NCI-H2196 treated with DMSO at 0.1 percent for 48 hours (cell line): ENCODE results near the gene TRPV5.

Experiments
- DNase-seq: peaks from one replicate; lab custom pipeline; 2025; ENCODE audit not compliant: unreplicated experiment; lab: John Stamatoyannopoulos, UW

Gene TRPV5

DNA sequence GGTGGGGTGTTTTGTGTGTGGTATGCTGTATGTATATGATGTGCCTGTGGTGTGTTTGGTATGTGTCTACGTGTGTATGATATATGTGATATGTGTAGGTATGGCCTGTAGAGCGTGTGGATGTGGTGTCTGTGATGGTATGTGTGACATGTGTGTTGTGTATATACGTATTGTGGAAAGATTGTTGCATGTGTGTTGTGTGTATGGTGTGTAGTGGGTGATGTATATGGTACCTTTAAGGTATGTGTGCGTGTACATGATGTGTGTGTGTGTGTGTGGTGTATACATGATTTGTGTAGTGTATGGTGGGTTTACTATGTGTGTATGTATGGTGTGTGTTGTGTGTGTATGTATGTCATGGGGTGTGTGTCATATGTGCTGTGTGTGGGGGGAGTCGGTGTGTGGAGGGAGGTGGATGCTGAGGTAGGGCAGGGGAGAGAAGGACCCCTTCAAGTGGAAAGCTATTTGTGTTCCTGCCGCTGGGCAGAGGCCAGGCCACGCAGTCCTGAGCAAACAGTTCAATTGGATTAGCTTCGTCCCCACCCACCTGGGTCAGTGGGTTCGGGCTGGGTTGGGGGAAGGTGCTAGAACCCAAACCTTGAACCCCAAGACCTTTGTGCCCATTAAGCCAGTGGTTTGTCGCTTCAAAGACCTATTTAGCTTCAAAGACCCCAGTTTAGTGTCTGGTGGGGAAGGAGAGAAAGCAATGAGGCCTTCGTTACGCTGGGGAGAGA is 46.1 kb downstream of the TRPV5 start:
- no peak for DNase-seq

DNA sequence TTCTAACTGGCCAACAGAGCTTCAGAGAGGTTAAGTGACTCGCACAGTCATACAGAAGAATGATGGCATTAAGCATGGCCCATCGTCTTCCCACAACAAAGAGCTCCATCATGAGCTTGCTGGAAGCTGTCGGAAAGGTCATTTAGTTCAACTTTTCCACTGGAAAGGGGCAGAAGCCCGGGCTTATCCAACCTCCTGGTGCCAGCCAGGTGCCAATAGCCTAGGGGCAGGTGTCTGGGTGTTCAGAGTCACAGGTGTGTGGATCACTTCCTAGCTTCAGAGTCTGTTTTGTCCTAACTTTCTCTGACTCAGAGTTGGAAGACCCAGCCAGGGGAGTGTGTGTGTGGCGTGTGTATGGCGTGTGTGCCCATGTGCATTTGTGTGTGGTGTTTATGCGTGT is 46.7 kb downstream of the TRPV5 start:
- DNase-seq: no peak

DNA sequence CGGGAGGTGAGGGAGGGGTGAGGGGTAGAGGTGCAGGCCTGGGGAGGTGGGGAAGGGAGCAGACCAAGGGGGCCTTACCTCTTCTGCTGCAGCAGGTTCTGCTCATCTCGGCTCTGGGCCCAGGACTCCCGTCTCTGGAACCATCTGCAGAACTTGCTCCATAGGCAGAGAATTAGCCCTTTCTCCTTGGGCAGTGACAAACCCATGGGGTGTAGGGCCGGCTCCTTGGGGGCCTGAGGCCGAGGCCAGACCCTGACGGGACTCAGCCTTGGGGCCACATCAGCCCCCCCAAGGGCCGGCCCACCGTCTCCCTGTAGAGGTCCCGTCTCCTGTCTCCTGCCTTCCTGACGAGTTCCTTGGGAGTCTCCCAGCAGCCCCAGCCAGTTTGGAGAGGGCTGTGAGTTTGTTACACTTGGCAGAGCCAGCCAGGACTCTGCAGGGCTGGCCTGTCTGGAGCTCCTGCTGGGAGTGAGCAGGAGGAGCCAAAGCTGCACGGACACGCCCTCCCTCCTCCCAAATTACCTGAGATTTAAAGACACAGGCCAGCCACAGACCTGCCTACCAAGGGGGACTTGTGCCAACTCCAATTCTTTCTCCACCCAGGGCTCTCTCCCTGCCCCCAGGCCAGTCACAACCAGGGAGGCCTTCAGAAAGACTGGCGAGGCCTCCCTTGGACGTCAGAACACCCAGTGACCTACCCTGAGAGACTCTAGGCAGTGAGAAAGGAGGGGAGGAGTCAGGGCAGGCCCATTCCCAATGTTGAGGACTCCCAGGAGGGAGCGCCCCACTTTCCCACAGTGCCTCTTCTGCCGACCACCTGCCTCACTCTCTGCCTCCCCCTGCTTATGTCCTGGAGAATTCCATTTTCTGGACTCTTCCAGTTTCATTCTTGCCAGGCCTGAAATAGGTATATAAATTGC is 48.0 kb downstream of the TRPV5 start, which contains the start of gene TRPV6:
Gene TRPV6, minus strand, starts transcription at position 435 of the 920 bp plus-strand sequence.
- no peak for DNase-seq

DNA sequence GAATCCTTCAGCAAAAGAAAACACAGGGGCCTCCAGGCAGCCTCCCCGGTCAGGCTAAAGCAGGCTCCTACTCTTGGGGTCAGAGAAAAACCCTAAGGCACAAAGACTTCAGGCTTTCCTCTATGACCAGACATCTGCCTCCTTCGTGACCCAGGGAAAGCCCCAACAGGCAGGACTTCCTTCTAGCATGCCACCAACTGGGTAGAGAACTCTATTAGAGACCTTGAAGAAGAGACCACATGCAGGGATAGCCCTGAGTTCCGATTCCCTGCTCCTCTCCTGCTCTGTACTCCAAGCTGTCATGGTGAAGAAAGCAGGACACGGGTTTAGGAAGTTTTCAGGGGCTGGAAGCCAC is 49.3 kb downstream of the TRPV5 start:
- DNase-seq: no peak

DNA sequence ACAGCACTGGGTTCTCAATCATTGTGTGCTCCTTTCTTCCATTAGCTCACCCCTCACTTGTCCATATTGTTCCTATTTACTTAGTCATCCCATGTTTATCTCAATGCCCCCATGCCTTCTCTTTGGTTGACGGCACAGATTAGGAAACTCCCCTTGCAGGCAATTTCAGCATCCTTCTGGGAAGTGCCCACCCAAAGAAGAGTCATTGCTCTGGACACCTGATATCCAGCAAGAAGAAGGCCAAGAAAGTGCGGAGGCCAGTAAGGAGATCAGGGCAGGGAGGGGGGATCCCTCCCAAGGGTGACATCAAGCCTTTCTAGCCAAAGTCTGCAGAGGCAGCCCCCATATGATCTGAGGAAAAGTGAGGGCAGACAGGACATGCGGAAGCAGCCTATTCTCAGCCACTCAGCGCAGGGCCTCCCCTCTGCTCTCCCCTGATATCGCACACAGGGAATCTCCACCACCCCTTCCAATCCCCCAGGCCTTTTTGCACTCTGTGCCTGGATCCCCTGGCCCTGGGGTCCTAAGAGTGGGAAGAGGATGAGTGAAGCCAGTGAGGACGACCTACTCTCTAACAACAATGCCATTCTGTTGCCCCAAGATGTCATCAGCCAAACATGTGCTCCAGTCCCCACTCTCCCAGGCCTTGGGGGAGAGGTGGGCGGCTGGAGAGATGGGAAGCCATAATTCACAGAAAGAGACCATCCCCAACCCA is 49.8 kb downstream of the TRPV5 start:
- no peak for DNase-seq

DNA sequence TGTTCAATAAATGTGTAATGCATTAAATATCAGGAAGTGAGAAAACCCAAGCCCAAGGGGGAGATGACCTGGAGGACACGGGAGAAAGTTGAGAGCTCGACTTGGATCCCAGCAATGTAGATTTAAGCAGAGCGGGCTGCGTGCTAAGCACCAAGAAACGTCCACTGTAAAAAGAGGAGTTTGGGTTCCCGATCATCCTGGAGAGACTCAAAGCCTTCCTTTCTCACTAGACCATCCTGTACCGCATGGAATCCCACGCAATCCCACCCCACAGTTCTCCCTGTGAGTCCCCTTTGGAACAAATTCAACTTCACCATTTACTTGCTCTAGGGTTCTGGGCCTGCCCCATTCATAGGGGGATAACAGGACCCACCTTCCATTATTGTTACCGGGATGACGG is 50.4 kb downstream of the TRPV5 start:
- no peak for DNase-seq

DNA sequence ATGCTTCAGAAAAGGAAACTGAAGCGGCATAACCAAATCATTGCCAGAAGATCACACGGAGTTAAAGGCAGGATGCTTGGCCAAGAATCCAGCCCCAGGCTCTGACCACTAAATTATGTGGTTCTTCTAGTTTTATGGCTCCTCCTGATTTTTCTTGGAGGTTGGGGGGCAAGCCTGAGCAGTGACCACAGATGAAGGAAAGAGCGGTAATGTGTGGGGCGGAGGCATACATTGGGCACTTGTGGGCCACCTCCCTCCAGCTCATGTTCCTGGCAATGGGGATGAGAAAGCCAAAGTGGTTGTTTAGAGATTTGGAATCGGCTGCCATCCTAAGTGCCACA is 51.2 kb downstream of the TRPV5 start:
- no peak for DNase-seq

DNA sequence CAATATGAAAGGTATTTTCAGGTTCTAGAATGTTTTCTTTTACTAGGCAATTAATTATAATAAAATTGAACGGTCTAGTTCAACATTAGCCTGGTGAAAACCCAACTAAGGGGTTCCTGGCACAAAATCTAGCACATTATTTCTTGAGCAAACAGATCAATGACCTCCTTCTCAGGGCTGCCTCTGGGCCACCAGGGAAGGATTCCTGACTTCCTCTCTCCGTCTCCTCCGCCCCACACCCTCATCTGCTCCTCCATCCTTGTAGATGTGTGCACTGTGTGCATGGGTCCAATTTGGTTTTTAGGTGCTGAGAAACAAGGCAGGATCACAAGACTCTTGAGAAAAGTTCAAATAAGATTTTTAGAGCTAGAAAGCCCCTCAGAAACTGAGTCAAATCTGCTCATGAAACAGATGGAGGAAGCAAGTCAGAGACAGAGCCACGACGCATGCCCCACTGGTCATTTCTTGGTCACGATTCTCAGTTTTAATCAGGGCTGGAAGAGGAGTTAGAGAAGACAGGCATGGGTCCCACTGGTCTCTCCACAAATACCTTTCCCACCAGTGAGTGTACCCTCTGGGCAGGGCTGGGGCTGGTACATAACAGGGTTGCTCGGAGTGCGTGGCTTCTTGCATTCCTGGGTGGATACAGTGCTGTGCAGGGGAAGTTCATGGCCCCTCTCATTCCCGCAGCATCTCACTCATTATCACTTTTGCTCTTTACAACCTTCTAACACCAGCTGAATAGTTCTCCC is 51.8 kb downstream of the TRPV5 start:
- DNase-seq: no peak

DNA sequence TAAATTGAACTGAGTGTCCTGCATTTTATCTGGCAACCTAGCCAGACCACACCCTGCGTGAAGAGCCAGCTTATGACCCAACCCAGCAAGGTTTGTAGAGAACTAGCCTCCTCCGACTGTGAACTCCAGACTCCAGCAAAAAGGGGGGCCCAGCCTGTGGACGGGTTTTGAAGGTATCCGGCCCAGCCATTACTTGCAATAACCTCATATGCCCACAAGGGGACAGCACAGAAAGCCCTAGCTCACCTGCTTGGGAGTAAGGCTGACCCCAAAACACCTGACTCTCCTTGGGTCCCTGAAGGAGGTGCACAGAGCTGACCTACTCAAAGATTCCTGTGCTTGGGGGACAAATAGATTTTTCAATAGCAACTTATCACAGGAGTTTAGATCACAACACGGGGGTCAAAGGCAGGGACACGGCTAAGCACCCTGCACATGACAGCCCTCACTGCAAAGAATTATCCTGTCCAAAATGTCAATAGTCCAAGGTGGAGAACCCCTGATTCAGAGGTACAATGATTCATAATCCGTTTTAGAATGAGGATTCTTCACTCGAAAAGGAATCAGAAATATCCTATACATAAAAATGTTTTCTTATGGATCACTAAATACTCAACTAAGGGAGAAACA is 52.6 kb downstream of the TRPV5 start:
- no peak for DNase-seq

DNA sequence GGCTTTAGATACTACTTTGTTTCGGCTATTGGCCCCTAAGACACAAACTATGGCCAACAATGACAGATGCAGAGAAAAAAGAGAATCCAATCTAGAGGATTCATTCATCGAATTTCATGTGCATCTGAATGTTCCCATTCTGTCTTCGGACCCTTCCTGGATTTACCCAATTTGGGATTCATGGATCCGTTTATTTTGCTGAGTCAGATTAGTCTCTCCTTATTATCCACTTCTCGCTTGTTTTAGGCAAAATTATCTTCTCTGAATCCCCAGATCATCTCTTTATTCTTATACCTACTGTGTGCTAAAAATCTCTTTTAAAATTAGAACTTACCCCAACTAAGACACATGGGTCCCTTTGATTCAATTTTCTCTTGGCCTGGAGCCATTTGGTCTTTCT is 54.5 kb downstream of the TRPV5 start:
- DNase-seq: no peak

DNA sequence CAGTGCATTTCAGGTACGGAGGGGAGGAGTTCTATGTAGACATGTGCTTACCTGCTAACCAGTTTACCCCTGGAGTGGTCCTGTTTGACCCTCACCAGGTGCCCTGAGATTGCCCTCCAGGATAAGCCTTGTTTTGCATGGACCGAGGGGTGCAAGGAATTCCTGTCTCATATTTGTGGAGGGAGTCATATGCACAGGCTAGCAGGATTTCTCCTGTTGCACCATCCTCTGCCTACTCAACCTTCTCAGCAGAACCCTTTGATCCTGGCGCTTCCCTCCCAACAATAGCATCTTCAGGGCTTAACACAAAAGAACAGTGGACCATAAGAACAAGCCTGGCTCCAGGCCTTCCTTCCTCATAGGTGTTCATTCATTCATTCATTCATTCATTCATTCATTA is 55.2 kb downstream of the TRPV5 start:
- DNase-seq: no peak

DNA sequence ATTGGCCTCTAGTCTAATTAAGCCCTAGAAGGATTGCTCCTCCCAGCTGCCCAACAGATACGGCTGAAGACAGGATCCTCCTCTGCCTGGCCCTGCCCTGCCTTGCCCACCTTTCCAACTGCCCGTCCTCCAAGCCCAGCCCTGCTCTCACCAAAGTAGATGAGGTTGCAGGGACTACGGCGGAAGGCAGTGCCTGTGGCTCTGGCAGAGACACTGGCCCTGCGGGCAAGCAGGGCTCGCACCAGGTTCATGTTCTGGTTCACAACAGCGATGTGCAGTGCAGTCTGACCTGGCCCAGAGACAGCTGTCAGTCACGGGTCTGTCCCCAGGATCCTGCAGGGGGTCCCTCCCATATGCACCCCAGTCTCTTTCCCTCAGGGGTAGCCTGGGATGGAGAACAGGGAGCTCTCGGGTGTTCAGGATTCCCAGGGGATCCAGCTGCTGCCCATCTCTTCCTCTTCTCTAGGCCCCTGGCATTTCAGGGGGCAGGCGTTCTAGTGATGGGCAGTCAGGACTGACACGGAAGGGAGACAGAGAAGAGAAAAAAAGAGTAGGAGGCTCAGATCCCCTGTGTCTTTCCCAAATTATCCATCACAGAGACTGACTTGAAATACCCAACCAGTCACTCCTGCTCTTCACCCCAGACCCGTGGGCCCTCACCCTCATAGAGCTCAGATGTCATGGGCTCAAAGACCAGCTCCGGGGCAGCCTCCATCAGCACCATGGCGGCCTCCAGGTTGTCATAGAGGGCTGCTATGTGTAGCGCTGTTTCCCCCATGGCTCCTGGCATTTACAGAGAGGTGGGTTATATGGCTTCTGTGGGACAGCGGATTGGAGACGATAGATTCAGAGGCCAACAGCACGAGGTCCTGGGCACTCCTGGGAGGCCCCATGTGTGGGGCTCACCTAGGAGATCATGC is 56.3 kb downstream of the TRPV5 start:
- DNase-seq: no peak

DNA sequence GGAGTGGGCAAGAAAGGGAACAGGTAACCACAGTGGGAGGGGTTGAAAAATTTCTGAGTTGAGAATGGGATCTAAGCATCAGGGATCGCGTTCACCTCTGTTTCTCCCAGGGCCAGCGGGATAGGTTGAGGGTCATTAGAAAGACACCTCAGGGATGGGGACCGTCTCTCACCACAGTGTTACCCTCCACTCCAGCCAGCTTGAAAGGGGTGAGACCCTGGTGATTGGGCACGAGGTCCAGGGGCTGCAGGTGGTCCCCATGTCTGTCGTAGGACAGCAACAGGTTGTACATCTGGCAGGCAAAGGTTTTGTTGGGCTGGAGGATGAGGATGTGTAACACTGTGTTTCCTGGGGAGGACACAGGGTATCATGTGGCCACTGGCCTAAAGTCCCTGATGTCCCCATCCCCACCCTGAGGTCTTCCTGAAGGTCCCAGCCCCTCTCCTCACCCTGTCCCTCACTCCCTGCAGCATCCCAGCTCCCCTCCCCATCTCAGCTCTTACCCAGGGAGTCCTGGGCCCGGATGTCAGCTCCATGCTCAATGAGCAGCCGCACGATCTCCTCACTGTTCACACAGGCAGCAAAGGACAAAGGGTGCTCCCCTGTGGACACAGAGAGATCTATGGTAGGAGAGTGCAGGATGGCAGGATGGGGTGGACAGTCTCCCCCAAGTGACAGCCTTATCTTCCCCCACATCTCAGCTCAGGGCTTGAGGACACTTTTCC is 57.1 kb downstream of the TRPV5 start:
- no peak for DNase-seq

DNA sequence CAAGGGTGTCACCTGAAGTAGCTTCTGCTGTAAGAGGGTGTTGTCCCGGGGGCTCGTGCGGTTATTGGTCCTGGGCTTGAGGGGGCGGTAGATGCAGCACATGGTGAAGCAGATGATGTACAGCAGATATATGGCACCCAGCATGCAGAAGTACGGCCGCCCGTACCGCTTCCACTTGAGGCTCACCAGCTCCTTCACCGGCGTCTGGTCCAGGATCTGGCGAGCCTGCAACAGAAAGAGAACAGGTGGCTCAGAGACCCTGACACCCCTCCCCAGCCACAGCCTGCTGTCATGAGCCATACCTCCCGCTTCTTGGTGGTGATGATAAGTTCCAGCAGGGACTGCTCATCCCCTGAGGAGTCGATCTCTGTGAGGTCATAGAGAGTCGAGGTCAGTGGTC is 58.1 kb downstream of the TRPV5 start:
- no peak for DNase-seq

DNA sequence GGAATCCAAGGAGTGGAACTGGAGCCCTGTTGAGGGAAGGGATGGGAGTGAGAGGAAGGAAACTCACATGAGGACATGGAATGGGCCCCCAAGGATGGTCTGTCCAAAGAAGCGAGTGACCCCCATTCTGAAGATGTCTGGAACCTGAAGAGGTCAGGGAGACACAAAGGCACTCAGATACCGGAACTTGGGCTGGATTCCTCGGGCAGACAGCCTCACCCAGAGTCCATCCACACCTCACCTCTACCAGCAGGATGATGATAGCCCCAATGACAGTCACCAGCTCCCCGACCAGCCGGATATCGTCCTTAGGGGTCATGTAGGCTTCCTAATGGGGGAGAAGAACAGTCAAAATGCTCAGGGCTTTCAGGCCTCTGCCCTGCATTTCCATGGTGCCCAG is 58.7 kb downstream of the TRPV5 start:
- no peak for DNase-seq

DNA sequence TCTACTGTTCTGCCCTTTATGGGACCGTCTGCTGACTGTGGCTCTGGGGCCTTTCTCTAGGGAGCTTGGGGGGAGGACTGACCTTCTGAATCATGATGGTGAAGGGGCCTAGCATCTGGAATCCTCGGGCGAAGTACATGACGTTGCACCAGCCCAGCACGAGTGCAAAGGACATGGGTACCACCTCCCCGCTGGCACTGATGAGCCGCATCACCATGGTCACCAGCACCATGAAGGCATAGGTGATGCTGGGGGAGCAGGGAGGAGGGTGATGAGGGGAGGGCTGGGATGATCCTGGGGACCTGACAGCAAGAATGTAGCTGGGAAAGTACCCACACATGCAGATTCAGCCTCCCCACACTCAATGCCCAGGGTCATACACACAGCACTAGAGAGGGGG is 59.1 kb downstream of the TRPV5 start:
- no peak for DNase-seq

DNA sequence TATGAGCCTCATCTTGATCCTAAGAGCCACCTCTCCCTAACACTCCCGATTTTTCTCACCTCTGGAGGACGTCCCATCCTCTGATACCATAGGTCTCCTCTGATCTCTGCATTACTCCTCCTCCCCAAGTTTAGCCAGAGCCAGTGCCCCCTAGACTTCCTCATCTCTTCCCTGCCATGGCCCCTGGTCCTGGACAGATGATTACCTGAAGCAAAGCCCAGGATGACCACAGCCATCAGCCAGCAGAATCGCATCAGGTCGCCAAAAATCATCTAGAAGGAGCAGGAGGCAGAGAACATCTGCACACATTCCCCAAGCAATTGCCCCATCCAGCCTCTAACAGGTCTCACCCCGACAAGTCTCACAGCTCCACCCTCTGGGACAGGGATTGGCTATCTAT is 59.7 kb downstream of the TRPV5 start:
- DNase-seq: no peak

DNA sequence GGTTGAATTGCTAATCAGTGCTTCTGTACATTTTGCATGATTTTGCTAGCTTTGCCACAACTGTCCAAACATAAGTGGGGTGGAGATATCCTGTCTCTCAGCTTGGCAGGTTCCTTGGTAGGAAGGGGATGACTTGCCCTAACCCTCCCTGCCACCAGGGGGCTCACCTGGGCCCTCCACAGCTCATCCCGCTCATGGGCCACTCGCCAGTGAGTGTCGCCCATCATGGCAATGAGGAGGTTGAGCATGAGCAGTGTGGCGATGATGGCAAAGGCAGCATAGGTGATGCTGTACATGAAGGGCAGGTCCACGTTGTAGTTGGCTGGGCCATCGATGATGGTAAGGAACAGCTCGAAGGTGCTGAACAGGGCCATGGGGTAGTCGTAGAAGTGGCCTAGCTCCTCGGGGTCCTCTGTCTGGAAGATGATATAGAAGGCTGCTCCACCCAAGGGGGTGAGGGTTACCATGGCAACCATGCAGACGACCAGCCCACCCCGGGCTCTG is 60.2 kb downstream of the TRPV5 start:
- DNase-seq: no peak
